Measurements from ENCODE around the gene UCK2. TPM values are rescaled to one million over a fixed set of nuclear protein-coding genes. Genes with fewer than 3 reads are reported as not detected.

The UCK2 gene
- total RNA-seq, 1 experiment from 2014 or later: 91.2 TPM

DNA sequence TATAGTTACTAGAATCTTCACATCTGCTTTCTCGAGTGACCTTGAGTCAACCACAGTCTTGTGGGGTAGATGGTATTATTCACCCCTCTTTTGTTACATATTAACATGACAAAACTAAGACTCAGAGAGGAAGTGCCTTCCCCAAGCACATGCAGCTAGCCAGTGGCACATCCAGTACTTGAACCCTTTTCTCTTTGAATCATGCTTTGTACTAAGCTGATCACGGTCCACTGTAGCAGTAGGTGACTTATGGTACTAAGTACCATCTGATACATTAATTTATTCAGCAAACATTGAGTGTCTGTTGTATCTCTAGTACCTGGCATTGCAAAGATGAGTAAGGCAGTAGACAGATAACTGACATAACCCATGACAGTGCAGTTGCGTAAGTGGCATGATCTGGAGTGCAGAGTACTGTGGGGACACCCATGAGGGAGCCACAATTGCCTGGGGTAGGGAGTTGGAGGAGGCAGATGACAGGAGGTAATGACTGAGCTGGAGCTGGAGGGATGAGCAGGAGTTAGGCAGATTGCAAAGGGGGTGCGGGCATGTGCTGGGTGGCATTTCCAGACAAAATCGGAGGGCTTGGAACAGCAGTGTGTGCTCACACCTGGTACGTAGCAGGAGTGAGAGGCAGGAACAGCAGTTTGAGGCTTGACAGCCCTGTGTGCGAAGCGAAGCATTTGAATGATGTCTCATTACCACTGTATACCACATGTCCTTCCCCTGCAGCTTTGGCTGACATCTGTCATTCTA, 29.8 kb downstream of the UCK2 start:
- ChIA-PET CTCF (no interaction called here), POLR2A (no interaction called here)
- TF ChIP-seq, protein P1, sequence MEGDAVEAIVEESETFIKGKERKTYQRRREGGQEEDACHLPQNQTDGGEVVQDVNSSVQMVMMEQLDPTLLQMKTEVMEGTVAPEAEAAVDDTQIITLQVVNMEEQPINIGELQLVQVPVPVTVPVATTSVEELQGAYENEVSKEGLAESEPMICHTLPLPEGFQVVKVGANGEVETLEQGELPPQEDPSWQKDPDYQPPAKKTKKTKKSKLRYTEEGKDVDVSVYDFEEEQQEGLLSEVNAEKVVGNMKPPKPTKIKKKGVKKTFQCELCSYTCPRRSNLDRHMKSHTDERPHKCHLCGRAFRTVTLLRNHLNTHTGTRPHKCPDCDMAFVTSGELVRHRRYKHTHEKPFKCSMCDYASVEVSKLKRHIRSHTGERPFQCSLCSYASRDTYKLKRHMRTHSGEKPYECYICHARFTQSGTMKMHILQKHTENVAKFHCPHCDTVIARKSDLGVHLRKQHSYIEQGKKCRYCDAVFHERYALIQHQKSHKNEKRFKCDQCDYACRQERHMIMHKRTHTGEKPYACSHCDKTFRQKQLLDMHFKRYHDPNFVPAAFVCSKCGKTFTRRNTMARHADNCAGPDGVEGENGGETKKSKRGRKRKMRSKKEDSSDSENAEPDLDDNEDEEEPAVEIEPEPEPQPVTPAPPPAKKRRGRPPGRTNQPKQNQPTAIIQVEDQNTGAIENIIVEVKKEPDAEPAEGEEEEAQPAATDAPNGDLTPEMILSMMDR (IDR thresholded peaks at IDR 0.05): no peak
- TF ChIP-seq TCF7L2 (IDR thresholded peaks at IDR 0.05; ENCODE audit: low read depth, low read length) (no peak), SIN3A (IDR thresholded peaks at IDR 0.05; ENCODE audit: borderline replicate concordance, insufficient read depth, low read depth, low read length) (no peak), POLR2AphosphoS5 (IDR thresholded peaks at IDR 0.05; ENCODE audit: low read depth, low read length) (no peak)
- TF ChIP-seq, protein P2, sequence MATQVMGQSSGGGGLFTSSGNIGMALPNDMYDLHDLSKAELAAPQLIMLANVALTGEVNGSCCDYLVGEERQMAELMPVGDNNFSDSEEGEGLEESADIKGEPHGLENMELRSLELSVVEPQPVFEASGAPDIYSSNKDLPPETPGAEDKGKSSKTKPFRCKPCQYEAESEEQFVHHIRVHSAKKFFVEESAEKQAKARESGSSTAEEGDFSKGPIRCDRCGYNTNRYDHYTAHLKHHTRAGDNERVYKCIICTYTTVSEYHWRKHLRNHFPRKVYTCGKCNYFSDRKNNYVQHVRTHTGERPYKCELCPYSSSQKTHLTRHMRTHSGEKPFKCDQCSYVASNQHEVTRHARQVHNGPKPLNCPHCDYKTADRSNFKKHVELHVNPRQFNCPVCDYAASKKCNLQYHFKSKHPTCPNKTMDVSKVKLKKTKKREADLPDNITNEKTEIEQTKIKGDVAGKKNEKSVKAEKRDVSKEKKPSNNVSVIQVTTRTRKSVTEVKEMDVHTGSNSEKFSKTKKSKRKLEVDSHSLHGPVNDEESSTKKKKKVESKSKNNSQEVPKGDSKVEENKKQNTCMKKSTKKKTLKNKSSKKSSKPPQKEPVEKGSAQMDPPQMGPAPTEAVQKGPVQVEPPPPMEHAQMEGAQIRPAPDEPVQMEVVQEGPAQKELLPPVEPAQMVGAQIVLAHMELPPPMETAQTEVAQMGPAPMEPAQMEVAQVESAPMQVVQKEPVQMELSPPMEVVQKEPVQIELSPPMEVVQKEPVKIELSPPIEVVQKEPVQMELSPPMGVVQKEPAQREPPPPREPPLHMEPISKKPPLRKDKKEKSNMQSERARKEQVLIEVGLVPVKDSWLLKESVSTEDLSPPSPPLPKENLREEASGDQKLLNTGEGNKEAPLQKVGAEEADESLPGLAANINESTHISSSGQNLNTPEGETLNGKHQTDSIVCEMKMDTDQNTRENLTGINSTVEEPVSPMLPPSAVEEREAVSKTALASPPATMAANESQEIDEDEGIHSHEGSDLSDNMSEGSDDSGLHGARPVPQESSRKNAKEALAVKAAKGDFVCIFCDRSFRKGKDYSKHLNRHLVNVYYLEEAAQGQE (IDR thresholded peaks at IDR 0.05; ENCODE audit: insufficient read depth in 1 of 2, low read depth in 2 of 2, low read length in 1 of 2): no peak
- peaks cover 22% of the 10 kb centered on the region for H3K4me1 ChIP-seq (ENCODE audit: control insufficient read depth, insufficient read depth, low read length)
- no peak for DNase-seq (ENCODE audit: low read depth, low spot score)
- H3K27me3 ChIP-seq (ENCODE audit: control insufficient read depth, insufficient read depth, low read length): no peaks in the 10 kb centered on the region
- no TSS peak for BruUV-seq (replicated peaks)
- no peak for ATAC-seq
- H3K4me3 ChIP-seq (ENCODE audit: low read depth in 2 of 2, low read length in 2 of 2): no peak overlapping the region
- intact Hi-C loops (cut with micrococcal nuclease; ENCODE audit: unreplicated experiment) (no loop called here), in situ Hi-C loops (cut with HindIII; ENCODE audit: low pct_unique_long_range_greater_than_20kb, low sequenced_read_pairs) (no loop called here)
- no peaks in the 10 kb centered on the region for H3K9me3 ChIP-seq (ENCODE audit: control insufficient read depth, insufficient read depth, low read depth, low read length)
- H3K27ac ChIP-seq (ENCODE audit: low read length): no peak overlapping the region
- H3K36me3 ChIP-seq (ENCODE audit: control insufficient read depth, insufficient read depth, low read length): no peaks in the 10 kb centered on the region

DNA sequence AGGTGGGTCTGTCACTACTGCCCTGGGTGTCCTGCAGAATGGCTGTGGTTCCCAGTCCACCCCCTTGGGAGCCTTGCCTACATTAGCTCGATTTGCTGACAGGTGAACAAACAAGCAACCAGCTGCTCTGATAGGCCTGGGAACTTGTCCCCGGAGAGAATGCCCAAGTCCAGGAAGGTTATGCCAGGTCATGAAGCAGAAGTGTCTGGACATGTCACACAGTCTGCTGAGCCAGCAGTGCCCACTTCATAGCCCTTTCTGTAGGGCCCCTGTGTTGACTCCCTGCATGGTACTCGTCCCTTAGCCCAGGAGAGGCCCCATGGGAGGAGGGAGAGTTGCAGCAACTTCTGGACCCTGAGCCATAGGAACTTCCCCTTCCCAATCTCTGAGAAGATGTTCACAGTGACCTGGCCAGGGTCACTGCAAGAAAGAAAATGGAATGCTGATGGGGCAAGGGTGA, 31.0 kb downstream of the UCK2 start:
- Histone ChIP-seq H3K27ac (ENCODE audit: low read length) (no peak overlapping the region), H3K4me1 (ENCODE audit: control insufficient read depth, insufficient read depth, low read length) (peaks cover 15% of the 10 kb centered on the region), H3K36me3 (ENCODE audit: control insufficient read depth, insufficient read depth, low read length) (no peaks in the 10 kb centered on the region), H3K4me3 (ENCODE audit: low read depth in 2 of 2, low read length in 2 of 2) (no peak overlapping the region), H3K27me3 (ENCODE audit: control insufficient read depth, insufficient read depth, low read length) (no peaks in the 10 kb centered on the region), H3K9me3 (ENCODE audit: control insufficient read depth, insufficient read depth, low read depth, low read length) (no peaks in the 10 kb centered on the region)
- BruUV-seq (replicated peaks): no TSS peak
- TF ChIP-seq SIN3A (IDR thresholded peaks at IDR 0.05; ENCODE audit: borderline replicate concordance, insufficient read depth, low read depth, low read length): no peak
- no peak for TF ChIP-seq POLR2AphosphoS5 (IDR thresholded peaks at IDR 0.05; ENCODE audit: low read depth, low read length)
- TF ChIP-seq TCF7L2 (IDR thresholded peaks at IDR 0.05; ENCODE audit: low read depth, low read length): no peak
- TF ChIP-seq, protein P2 (IDR thresholded peaks at IDR 0.05; ENCODE audit: insufficient read depth in 1 of 2, low read depth in 2 of 2, low read length in 1 of 2): no peak
- TF ChIP-seq, protein P1 (IDR thresholded peaks at IDR 0.05): no peak
- ATAC-seq (0 out of 2 replicates have a peak, but pooled peaks have one; percentile 22), DNase-seq (ENCODE audit: low read depth, low spot score) (no peak)
- POLR2A ChIA-PET: interaction anchor here (0.6 kb wide), 1 partner anchor 35 kb away, joined by 14 read pairs; no protein-coding TSS in a partner anchor
- in situ Hi-C loops (cut with HindIII; ENCODE audit: low pct_unique_long_range_greater_than_20kb, low sequenced_read_pairs): no loop called here
- CTCF ChIA-PET: no interaction called here
- intact Hi-C loops (cut with micrococcal nuclease; ENCODE audit: unreplicated experiment): no loop called here
